Activated T-cell treated with anti-CD3 and anti-CD28 coated beads, Interleukin-2, amount 50 U/mL, for 72 hours (primary cell): ENCODE results near the gene KLKB1. TPM values are rescaled to one million over a fixed set of nuclear protein-coding genes. Genes with fewer than 3 reads are reported as not detected.

Experiments
- ATAC-seq, 2 donors: fragments of 150-1000 bp; cut with Tn5 transposase; replicated peaks in 1 of 2; 2 replicates each; pipeline ENCODE4 v1.10.0; 2021; ENCODE audit warnings: moderate library complexity in 2 of 2, mild to moderate bottlenecking in 1 of 2
- DNase-seq, 2 donors: peaks; one replicate each; pipeline ENCODE4 v3.0.0; 2021 to 2022; ENCODE audit warnings: mixed read lengths in 1 of 2
- H3K27ac Mint-ChIP-seq: one replicate; pipeline ENCODE4 v1.8.0; 2022; ENCODE audit warnings: mild to moderate bottlenecking, moderate library complexity, mixed read lengths
- H3K27me3 Mint-ChIP-seq: one replicate; pipeline ENCODE4 v1.8.0; 2022; ENCODE audit warnings: low read depth, mixed read lengths
- H3K36me3 Mint-ChIP-seq, 2 donors: one replicate each; pipeline ENCODE4 v1.8.0; 2022; ENCODE audit warnings: mixed read lengths in 2 of 2, mild to moderate bottlenecking in 1 of 2; ENCODE audit not compliant: insufficient read depth in 2 of 2
- H3K4me1 Mint-ChIP-seq: one replicate; pipeline ENCODE4 v1.8.0; 2022; ENCODE audit warnings: low read depth, mixed read lengths
- H3K4me3 Mint-ChIP-seq, 2 donors: one replicate each; pipeline ENCODE4 v1.8.0; 2022; ENCODE audit warnings: mild to moderate bottlenecking in 2 of 2, mixed read lengths in 2 of 2, moderate library complexity in 2 of 2
- H3K9me3 Mint-ChIP-seq, 2 donors: one replicate each; pipeline ENCODE4 v1.8.0; 2022; ENCODE audit warnings: mixed read lengths in 2 of 2
- total RNA-seq, 2 donors: library from RNA; stranded (reverse); gene quantifications; one replicate each; pipeline ENCODE4 v1.2.3, GENCODE V29; 2022

KLKB1 gene
- total RNA-seq, 2 donors from 2014 or later = 0.79 to 1.2 TPM

GRCh38 chr4:186291256-186291890 is 64.1 kb downstream of the KLKB1 start:
- Mint-ChIP-seq H3K27ac (no peak overlapping the region), H3K36me3 (no peaks in the 10 kb centered on the region), H3K4me3 (no peak overlapping the region), H3K4me1 (no peaks in the 10 kb centered on the region), H3K9me3 (no peaks in the 10 kb centered on the region), H3K27me3 (peaks cover 9% of the 10 kb centered on the region)
- ATAC-seq (no peak), DNase-seq (no peak)

- DNase-seq (no peak), ATAC-seq (peak; percentile 45 to 73)
- peaks cover 16% of the 10 kb centered on the region for H3K27me3 Mint-ChIP-seq
- H3K9me3 Mint-ChIP-seq = no peaks in the 10 kb centered on the region
- no peak overlapping the region for H3K4me3 Mint-ChIP-seq
- H3K27ac Mint-ChIP-seq = no peak overlapping the region
- H3K4me1 Mint-ChIP-seq = no peaks in the 10 kb centered on the region
- no peaks in the 10 kb centered on the region for H3K36me3 Mint-ChIP-seq
Observed at GRCh38 chr4:186294160-186294559, 66.9 kb downstream of the KLKB1 start.

- no peaks in the 10 kb centered on the region for H3K4me1 Mint-ChIP-seq
- H3K4me3 Mint-ChIP-seq = no peak overlapping the region
- ATAC-seq = no peak
- no peak overlapping the region for H3K27ac Mint-ChIP-seq
- no peaks in the 10 kb centered on the region for H3K36me3 Mint-ChIP-seq
- H3K27me3 Mint-ChIP-seq = peaks cover 19% of the 10 kb centered on the region
- no peaks in the 10 kb centered on the region for H3K9me3 Mint-ChIP-seq
- DNase-seq = no peak
Observed at GRCh38 chr4:186296481-186296880, 69.2 kb downstream of the KLKB1 start.

GRCh38 chr4:186297013-186297645 is 69.8 kb downstream of the KLKB1 start:
- no peak for ATAC-seq
- no peaks in the 10 kb centered on the region for H3K36me3 Mint-ChIP-seq
- no peaks in the 10 kb centered on the region for H3K4me1 Mint-ChIP-seq
- H3K4me3 Mint-ChIP-seq = no peak overlapping the region
- peak in 1 of 2 donors; percentile 6 for DNase-seq
- H3K27ac Mint-ChIP-seq = no peak overlapping the region
- H3K27me3 Mint-ChIP-seq = peaks cover 19% of the 10 kb centered on the region
- no peaks in the 10 kb centered on the region for H3K9me3 Mint-ChIP-seq

- ATAC-seq (peak in 1 of 2 donors; percentile 34), DNase-seq (peak in 1 of 2 donors; percentile 1)
- Mint-ChIP-seq H3K27me3 (peaks cover 26% of the 10 kb centered on the region), H3K36me3 (no peaks in the 10 kb centered on the region), H3K9me3 (no peaks in the 10 kb centered on the region), H3K4me1 (no peaks in the 10 kb centered on the region), H3K4me3 (no peak overlapping the region), H3K27ac (no peak overlapping the region)
Observed at GRCh38 chr4:186298031-186298647, 70.8 kb downstream of the KLKB1 start.

GRCh38 chr4:186299291-186299690 is 72.0 kb downstream of the KLKB1 start:
- no peaks in the 10 kb centered on the region for H3K36me3 Mint-ChIP-seq
- peaks cover 33% of the 10 kb centered on the region for H3K27me3 Mint-ChIP-seq
- no peak for ATAC-seq
- DNase-seq = no peak
- H3K4me1 Mint-ChIP-seq = no peaks in the 10 kb centered on the region
- no peak overlapping the region for H3K4me3 Mint-ChIP-seq
- no peak overlapping the region for H3K27ac Mint-ChIP-seq
- H3K9me3 Mint-ChIP-seq = no peaks in the 10 kb centered on the region

- H3K36me3 Mint-ChIP-seq = no peaks in the 10 kb centered on the region
- no peaks in the 10 kb centered on the region for H3K4me1 Mint-ChIP-seq
- H3K27me3 Mint-ChIP-seq = peaks cover 34% of the 10 kb centered on the region
- no peak overlapping the region for H3K27ac Mint-ChIP-seq
- H3K9me3 Mint-ChIP-seq = no peaks in the 10 kb centered on the region
- H3K4me3 Mint-ChIP-seq = no peak overlapping the region
- ATAC-seq (no peak), DNase-seq (no peak)
Observed at GRCh38 chr4:186300659-186301390, 73.5 kb downstream of the KLKB1 start.

GRCh38 chr4:186304216-186304615 is 76.9 kb downstream of the KLKB1 start:
- no peak for ATAC-seq
- H3K27me3 Mint-ChIP-seq = peaks cover 37% of the 10 kb centered on the region
- H3K36me3 Mint-ChIP-seq = no peaks in the 10 kb centered on the region
- no peaks in the 10 kb centered on the region for H3K4me1 Mint-ChIP-seq
- no peak for DNase-seq
- no peak overlapping the region for H3K27ac Mint-ChIP-seq
- H3K4me3 Mint-ChIP-seq = no peak overlapping the region
- no peaks in the 10 kb centered on the region for H3K9me3 Mint-ChIP-seq

- H3K4me3 Mint-ChIP-seq = no peak overlapping the region
- no peak overlapping the region for H3K27ac Mint-ChIP-seq
- H3K4me1 Mint-ChIP-seq = no peaks in the 10 kb centered on the region
- DNase-seq (no peak), ATAC-seq (no peak)
- no peaks in the 10 kb centered on the region for H3K36me3 Mint-ChIP-seq
- H3K27me3 Mint-ChIP-seq = peaks cover 35% of the 10 kb centered on the region
- H3K9me3 Mint-ChIP-seq = no peaks in the 10 kb centered on the region
Observed at GRCh38 chr4:186304866-186305505, 77.7 kb downstream of the KLKB1 start.

GRCh38 chr4:186307497-186307896 is 80.2 kb downstream of the KLKB1 start:
- Mint-ChIP-seq H3K4me1 (no peaks in the 10 kb centered on the region), H3K4me3 (no peak overlapping the region), H3K9me3 (no peaks in the 10 kb centered on the region), H3K36me3 (no peaks in the 10 kb centered on the region), H3K27ac (no peak overlapping the region), H3K27me3 (peaks cover 40% of the 10 kb centered on the region)
- no peak for ATAC-seq
- no peak for DNase-seq

- Mint-ChIP-seq H3K9me3 (no peaks in the 10 kb centered on the region), H3K27me3 (peaks cover 36% of the 10 kb centered on the region), H3K4me1 (no peaks in the 10 kb centered on the region), H3K4me3 (no peak overlapping the region), H3K27ac (no peak overlapping the region), H3K36me3 (no peaks in the 10 kb centered on the region)
- DNase-seq (no peak), ATAC-seq (no peak)
Observed at GRCh38 chr4:186307916-186308315, 80.6 kb downstream of the KLKB1 start.
